T1000 (cell line): ENCODE results near the gene CAMK2D.

ENCODE experiments used
- DNase-seq: peaks from one replicate; lab custom pipeline; 2025; ENCODE audit warnings: mixed read lengths; lab: John Stamatoyannopoulos, UW

CAMK2D gene

DNA sequence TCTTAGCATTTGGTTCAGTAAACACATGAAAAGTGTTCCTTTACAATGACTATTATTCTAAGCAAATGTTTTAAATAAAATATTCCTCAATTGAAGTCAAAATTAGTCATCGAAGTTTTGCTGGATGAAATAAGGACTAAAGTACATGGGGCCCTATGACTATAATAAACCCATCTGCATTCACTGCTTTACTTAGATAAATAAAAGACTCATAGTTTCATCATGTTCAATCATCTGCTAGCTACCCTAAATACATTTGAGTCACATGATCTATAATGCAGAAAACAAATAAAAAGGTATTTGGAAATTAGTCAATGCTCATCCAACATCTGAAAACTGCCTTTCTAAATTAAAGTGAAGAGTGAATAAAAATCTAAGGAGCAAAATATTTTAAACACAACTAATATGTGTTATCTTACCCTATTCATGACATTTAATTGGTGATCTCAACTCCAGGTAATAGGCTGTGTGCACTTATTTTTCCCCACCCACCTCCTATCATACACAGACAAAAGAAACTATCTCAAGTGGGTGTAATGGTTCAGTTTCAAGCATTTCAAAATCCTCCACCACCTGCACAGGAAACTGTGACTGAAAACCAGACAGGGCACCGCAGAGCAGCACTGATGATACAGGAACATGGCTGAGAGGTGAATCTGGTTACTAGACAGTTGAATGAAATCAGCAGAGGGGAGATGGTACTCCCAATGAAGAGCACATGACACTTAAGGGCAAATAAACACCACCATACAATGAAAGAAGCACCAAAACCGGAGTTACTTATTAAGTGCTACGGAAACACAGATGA lies 78.6 kb downstream of the CAMK2D start:
- DNase-seq = no peak

GRCh38 chr4:113678641-113679040 lies 82.9 kb downstream of the CAMK2D start:
- no peak for DNase-seq

DNA sequence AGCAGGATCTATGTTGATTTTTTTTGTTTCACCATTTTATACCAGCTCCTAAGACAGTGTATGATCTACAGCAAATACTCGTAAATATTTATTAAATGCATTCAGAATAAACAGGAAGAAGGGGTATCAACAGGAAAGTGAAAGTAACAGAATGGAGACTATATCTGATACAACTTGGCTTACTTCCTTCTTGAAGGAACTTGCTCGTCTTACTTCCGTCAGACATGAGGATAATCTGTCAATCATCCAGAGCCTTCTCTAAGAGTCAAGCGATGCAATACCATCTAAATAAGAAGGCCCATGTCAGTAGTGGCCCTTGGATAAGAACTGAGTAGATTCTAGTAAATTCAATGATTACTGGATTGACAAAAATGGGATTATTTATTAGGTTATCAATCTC lies 84.2 kb downstream of the CAMK2D start:
- DNase-seq = no peak

DNA sequence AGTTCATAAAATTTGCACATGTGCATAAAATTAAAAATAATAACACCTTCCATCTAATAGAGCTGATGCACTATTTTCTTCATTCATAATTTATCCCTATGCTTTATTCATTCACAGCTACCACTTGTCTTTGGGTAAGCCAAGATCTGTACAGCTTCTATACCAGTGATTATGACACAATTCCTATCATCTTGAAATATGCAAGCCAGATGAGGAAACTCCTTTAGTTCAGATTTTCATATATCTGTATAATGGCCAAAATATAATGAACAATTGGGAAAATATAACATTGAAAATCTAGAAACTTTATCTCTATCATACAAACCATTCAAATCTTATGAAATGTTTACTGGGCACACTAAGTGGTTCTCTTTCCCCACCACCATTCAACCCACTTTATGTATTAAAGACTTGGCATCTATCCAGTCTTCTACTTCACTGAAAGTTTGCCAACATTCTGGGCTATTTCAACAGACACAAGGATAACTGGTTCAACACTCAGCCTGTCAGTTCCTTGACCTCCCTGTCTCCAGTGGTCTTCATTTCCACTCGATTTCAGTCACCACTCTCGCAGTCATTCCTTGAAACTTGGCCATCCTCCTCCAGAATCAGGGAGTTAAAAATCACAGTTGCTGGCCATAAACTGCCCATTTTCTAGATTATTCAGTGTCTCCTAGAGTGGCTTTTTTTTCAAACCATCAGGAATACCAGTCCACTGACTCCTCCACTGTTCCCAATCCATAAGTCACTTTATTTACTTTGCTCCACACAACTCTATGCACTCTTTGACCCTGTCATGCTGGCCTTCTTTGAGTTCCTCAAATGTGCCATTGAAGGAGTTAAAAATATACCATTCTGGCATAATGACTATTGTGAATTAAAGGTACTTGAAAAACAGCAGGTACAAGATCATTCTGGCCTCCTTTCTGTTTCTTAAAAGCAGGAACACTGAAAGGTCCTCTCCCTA lies 85.5 kb downstream of the CAMK2D start:
- no peak for DNase-seq

DNA sequence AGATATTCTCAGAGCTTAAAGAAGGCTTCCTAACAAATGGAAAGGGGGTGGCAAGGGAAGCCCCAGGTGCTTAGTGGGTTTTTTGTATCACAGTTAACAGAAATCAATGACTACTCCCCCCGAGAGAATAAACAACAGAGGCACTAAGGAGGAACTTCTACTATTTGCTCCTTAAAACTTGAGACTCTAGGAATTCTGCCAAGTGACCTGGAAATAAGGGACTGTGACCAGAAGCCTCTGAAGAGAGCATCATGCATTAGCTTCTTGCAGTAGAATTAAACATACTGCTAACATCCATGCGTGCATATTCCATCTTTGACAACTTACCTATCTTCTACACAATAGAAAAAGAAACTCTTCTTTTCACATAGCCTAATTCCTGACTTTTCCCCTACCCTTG lies 86.8 kb downstream of the CAMK2D start:
- DNase-seq = no peak

- no peak for DNase-seq
These were observed 87.3 kb downstream of the CAMK2D start for GRCh38 chr4:113674251-113674650.

GRCh38 chr4:113673450-113673849 lies 88.1 kb downstream of the CAMK2D start:
- DNase-seq = no peak

DNA sequence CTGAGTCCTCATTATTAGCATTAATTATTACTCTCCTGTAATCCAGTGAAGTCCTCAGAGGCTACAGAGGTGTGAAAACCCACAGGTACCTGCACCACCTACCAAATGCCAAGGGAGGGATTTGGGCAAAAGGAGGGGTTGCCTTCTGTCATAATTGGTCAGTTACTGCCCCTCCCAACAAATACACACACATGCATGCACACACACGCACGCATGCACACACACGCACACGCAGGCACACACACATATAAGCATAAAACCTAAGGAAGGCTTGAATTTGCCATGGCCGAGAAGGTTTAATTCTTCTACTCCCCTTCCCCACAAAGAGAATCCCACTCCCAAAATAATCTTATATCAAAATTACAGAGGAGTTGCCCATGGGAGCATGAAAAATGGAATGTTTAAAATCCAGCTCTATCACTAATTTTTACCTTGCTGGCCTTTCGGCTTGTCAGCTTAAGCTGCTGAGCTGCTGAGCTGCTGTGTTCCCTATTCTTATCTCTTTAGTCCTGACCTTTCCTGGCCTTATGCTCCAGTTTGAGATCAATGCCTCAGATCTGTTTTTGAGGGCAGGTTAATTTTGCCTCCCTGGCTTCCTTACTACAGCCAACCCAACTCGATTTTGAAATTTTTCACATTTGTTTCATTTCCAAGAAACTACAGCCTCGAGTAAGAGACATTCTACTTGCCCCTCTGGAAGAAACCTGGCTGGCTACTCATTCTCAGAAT lies 95.0 kb downstream of the CAMK2D start:
- DNase-seq = no peak

DNA sequence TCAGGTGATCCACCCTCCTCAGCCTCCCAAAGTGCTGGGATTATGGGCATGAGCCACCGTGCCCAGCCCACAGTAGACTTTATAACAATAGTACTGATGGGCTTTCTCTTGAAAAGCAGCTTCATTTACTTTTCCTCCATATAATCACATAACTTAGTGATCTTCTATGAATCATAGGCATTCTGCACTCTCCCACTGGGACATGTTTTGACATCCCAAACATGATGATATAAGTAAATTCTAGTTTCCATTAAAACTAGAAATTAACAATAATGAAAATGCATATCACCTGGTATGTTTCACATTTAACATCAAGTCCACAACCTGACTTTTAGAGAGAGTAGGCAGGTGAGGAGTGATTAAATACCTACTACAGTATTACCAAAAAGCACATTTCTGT lies 96.5 kb downstream of the CAMK2D start:
- DNase-seq = no peak

DNA sequence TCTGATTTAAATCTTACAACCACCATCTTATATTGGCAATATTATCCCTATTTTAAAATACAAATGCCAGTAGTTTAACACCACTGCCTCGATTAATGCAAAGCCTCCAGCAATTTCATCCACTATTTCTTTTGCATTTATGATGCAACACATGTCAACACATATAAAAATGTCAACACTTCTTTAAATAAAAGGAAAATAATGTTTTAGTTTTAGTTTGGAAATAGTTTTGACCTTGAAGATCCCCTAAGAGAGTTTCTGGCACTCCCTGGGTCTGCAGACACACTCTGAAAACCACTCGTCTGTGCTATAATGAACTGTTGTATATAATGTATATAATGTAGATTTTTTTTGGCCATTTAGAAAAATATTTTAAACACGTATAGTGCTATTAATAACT lies 99.0 kb downstream of the CAMK2D start:
- DNase-seq = no peak

- DNase-seq = no peak
These were observed 102.4 kb downstream of the CAMK2D start for GRCh38 chr4:113659127-113659526.

GRCh38 chr4:113657586-113658233 lies 103.8 kb downstream of the CAMK2D start:
- DNase-seq = no peak

GRCh38 chr4:113653871-113654270 lies 107.7 kb downstream of the CAMK2D start:
- no peak for DNase-seq

DNA sequence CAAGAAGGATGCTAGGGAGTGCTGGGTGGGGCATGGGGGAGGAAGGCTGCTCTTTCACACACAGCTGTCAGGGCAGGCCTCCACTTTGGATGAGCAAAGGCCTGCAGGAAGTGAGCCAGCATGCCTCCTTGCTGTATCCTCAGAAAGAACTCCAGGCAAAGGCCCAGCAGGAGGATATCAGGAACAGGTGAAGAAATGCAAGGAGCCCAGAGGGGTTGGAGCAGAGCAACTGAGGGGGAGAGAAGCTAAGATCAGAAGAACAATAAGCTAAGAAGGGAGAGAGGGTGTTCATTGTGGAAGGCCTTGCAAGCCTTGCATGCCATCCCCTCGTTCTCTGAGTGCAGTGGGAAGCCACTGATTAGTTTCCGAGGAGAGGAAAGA lies 115.1 kb downstream of the CAMK2D start:
- DNase-seq = no peak

DNA sequence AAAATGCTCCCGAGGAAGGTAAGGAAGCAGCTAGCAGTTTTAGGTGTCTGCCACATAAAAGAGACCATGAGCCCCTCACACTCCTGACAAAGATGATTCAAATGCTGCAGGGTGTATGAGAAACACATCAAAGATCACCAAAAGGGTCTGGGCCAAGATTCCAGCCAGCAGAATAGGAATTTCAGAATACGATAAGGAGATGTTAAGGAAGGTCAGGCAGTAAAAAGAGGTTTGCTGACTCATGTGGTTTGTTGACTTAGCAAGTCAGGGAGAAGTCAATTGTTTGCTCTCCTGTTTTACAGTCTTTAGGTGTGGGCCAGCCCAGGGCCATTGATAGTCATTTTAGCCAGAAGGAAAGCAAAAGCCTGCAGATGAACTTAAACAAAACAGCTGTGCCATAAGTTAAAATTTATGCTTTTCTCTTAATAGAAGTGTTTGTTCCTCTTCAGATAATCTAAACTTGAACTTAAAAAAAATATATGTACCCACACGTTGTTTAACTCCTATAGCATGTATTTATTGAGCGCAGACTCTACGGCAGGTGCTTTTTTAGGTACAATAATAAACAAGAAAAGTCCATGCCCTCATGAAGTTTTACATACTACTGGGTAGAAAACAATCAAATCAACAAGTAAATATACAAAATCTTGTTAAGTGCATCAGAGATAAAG lies 115.6 kb downstream of the CAMK2D start:
- DNase-seq = peak; percentile 55

DNA sequence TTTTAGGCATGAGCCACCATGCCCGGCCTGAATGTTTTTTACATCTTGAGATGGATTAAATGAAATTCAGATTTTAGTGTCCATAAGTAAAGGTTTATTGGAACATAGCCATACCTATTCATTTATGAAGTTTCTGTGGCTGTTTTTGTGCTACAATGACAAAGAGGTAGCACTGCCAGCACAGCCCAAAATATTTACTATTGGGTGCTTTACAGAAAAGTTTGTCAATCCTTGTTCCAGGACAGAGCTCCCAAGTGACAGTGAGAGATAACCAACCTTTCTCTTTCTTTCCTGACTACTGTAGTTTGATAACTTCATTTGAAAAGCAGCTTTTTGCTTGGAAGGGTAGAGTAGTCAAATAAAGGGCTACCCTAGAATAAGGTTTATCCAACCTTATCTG lies 116.2 kb downstream of the CAMK2D start:
- no peak for DNase-seq

DNA sequence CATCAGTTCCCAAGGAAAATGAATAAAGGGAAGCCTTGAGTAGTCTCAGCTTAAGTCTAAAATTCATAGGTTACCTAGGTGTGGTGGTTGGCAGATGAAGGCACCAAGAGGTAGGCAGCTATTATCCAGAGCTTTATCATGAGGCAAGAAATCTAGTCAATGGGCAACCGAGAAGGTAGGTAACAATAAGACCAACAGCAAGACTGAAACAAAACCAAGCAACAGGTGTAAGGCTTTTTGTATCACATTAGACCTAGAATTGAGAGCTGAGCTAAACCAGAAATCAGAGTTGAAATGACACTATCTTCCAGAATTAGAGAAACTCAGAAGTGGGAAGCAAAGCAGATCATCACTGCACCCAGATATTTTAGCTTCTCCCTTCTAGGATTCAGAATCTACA lies 117.1 kb downstream of the CAMK2D start:
- no peak for DNase-seq

GRCh38 chr4:113643505-113643904 lies 118.0 kb downstream of the CAMK2D start:
- no peak for DNase-seq

- DNase-seq = no peak
These were observed 120.5 kb downstream of the CAMK2D start for GRCh38 chr4:113641025-113641431.

- no peak for DNase-seq
These were observed 122.2 kb downstream of the CAMK2D start for GRCh38 chr4:113639326-113639725.

DNA sequence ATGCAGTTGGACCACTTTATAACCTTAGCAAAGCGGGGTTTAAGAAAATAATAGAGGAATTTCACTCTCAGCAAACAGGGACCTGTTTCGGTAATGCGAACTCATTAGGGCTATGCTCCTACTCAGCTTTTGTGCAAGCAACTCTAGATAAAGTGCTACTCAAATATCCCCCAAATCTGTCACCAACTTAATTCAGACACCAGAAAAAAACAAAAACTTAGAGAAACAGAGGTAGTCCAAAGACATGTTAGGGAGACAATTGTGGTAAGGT lies 123.0 kb downstream of the CAMK2D start:
- DNase-seq = no peak
